ENCODE data around the gene NRARP. TPM values are rescaled to one million over a fixed set of nuclear protein-coding genes. Genes with fewer than 3 reads are reported as not detected.

NRARP gene
- total RNA-seq, 1 experiment from 2014 or later: 24.7 TPM

- ChIA-PET CTCF (interaction anchor here (0.6 to 3.3 kb wide), 4 partner anchors 16 to 577 kb away, joined by 3 to 24 read pairs (median 6); no protein-coding TSS in a partner anchor), POLR2A (interaction anchor here (0.5 to 4.4 kb wide), 2 partner anchors 12 kb away, joined by 5 to 39 read pairs; partner anchors contain the start of gene TUBB4B)
- Mint-ChIP-seq H3K27ac (ENCODE audit: unreplicated experiment) (peak overlapping the region; percentile 92), H3K36me3 (ENCODE audit: insufficient read depth, unreplicated experiment) (peaks cover 34% of the 10 kb centered on the region), H3K4me3 (ENCODE audit: unreplicated experiment) (no peak overlapping the region), H3K9me3 (ENCODE audit: unreplicated experiment) (no peaks in the 10 kb centered on the region), H3K27me3 (ENCODE audit: insufficient read depth, unreplicated experiment) (no peaks in the 10 kb centered on the region), H3K4me1 (ENCODE audit: low read depth, unreplicated experiment) (peaks cover 7% of the 10 kb centered on the region)
- H3K36me3 ChIP-seq (ENCODE audit: control insufficient read depth, insufficient read depth, low read length): peaks cover 2% of the 10 kb centered on the region; the same call in 1 of the 2 replicates
- no TSS peak for BruUV-seq (replicated peaks)
- peak; percentile 57 to 67 for DNase-seq
- no peak overlapping the region; the same call in 1 of the 2 replicates for H3K4me3 ChIP-seq (ENCODE audit: low read depth, low read length)
- no peaks in the 10 kb centered on the region for H3K9me3 ChIP-seq
- H3K4me1 ChIP-seq: peaks cover 23% of the 10 kb centered on the region
- no peak for TF ChIP-seq CTCF (IDR thresholded peaks at IDR 0.05; ENCODE audit: insufficient read depth in 1 of 2, low read depth in 1 of 2, low read length in 1 of 2, severe bottlenecking in 1 of 2, unreplicated experiment in 1 of 2)
- H3K27me3 ChIP-seq (replicated peaks; ENCODE audit: control insufficient read depth, insufficient read depth, low read length): no peaks in the 10 kb centered on the region
- intact Hi-C loops (cut with micrococcal nuclease; ENCODE audit: unreplicated experiment): no loop called here
Observed at GRCh38 chr9:137252555-137253506, 49.2 kb downstream of the NRARP start.

GRCh38 chr9:137251490-137252268, 50.4 kb downstream of the NRARP start:
- Mint-ChIP-seq H3K4me3 (ENCODE audit: unreplicated experiment) (no peak overlapping the region), H3K27me3 (ENCODE audit: insufficient read depth, unreplicated experiment) (no peaks in the 10 kb centered on the region), H3K27ac (ENCODE audit: unreplicated experiment) (no peak overlapping the region), H3K9me3 (ENCODE audit: unreplicated experiment) (no peaks in the 10 kb centered on the region), H3K4me1 (ENCODE audit: low read depth, unreplicated experiment) (peaks cover 7% of the 10 kb centered on the region), H3K36me3 (ENCODE audit: insufficient read depth, unreplicated experiment) (peaks cover 23% of the 10 kb centered on the region)
- TF ChIP-seq CTCF (IDR thresholded peaks at IDR 0.05; ENCODE audit: insufficient read depth in 1 of 2, low read depth in 1 of 2, low read length in 1 of 2, severe bottlenecking in 1 of 2, unreplicated experiment in 1 of 2): no peak
- Histone ChIP-seq H3K4me3 (ENCODE audit: low read depth, low read length) (no peak overlapping the region), H3K4me1 (peaks cover 23% of the 10 kb centered on the region), H3K27me3 (replicated peaks; ENCODE audit: control insufficient read depth, insufficient read depth, low read length) (no peaks in the 10 kb centered on the region), H3K36me3 (ENCODE audit: control insufficient read depth, insufficient read depth, low read length) (peaks cover 2% of the 10 kb centered on the region; the same call in 1 of the 2 replicates), H3K9me3 (no peaks in the 10 kb centered on the region)
- CTCF ChIA-PET: interaction anchor here (0.6 to 3.3 kb wide), 3 partner anchors 15 to 576 kb away, joined by 4 to 24 read pairs (median 7); no protein-coding TSS in a partner anchor
- intact Hi-C loops (cut with micrococcal nuclease; ENCODE audit: unreplicated experiment): no loop called here
- POLR2A ChIA-PET: interaction anchor here (0.5 kb wide), 1 partner anchor 11 kb away, joined by 5 read pairs; no protein-coding TSS in a partner anchor
- no TSS peak for BruUV-seq (replicated peaks)
- DNase-seq: no peak

- peaks cover 19% of the 10 kb centered on the region for H3K4me1 ChIP-seq
- no peaks in the 10 kb centered on the region for H3K9me3 ChIP-seq
- Mint-ChIP-seq H3K9me3 (ENCODE audit: unreplicated experiment) (no peaks in the 10 kb centered on the region), H3K36me3 (ENCODE audit: insufficient read depth, unreplicated experiment) (peaks cover 21% of the 10 kb centered on the region), H3K4me1 (ENCODE audit: low read depth, unreplicated experiment) (peaks cover 7% of the 10 kb centered on the region), H3K27me3 (ENCODE audit: insufficient read depth, unreplicated experiment) (no peaks in the 10 kb centered on the region), H3K4me3 (ENCODE audit: unreplicated experiment) (no peak within 1 kb of the TSS), H3K27ac (ENCODE audit: unreplicated experiment) (no peak within 1 kb of the TSS)
- TF ChIP-seq CTCF (IDR thresholded peaks at IDR 0.05; ENCODE audit: insufficient read depth in 1 of 2, low read depth in 1 of 2, low read length in 1 of 2, severe bottlenecking in 1 of 2, unreplicated experiment in 1 of 2): no peak
- H3K27me3 ChIP-seq (replicated peaks; ENCODE audit: control insufficient read depth, insufficient read depth, low read length): no peaks in the 10 kb centered on the region
- CTCF ChIA-PET: no interaction called here
- intact Hi-C loops (cut with micrococcal nuclease; ENCODE audit: unreplicated experiment): no loop called here
- POLR2A ChIA-PET: no interaction called here
- BruUV-seq (replicated peaks): no TSS peak
- no peak for DNase-seq
- no peak within 1 kb of the TSS for H3K4me3 ChIP-seq (ENCODE audit: low read depth, low read length)
- no peaks in the 10 kb centered on the region for H3K36me3 ChIP-seq (ENCODE audit: control insufficient read depth, insufficient read depth, low read length)
Observed at GRCh38 chr9:137251194-137251461, 50.9 kb downstream of the NRARP start, which contains the start of gene STPG3. Gene STPG3, plus strand, starts transcription at chr9:137251286. Its CDS starts 1 bp downstream, at chr9:137251287.

All from Caco-2 (cell line).